ENCODE results near the gene NUP62. TPM values are rescaled to one million over a fixed set of nuclear protein-coding genes. Genes with fewer than 3 reads are reported as not detected.

Gene NUP62
- total RNA-seq, 3 donors from 2014 or later: 30.9 to 41.0 (median 36.4) TPM

- H3K36me3 ChIP-seq: no peaks in the 10 kb centered on the region
- peak in 1 of 3 donors; percentile 12 for TF ChIP-seq CTCF (IDR thresholded peaks at IDR 0.05)
- TF ChIP-seq POLR2AphosphoS5 (IDR thresholded peaks at IDR 0.05): peak; percentile 91 to 96 (median 94)
- peak; percentile 49 for TF ChIP-seq POLR2A (IDR thresholded peaks at IDR 0.05)
- intact Hi-C loops (cut with DNase I; ENCODE audit: low total_unique reads): no loop called here
These were observed 62.1 kb downstream of the NUP62 start, which contains the start of gene PNKP for GRCh38 chr19:49866933-49867782. Gene PNKP (minus strand): TSS chr19:49867576. CDS start chr19:49867204, 372 bp downstream.

GRCh38 chr19:49864890-49865289 is 64.4 kb downstream of the NUP62 start:
- Histone ChIP-seq H3K4me3 (no peak overlapping the region), H3K9me3 (no peaks in the 10 kb centered on the region), H3K27ac (peak overlapping the region in 1 of 2 donors; percentile 8), H3K4me1 (peaks cover 0 to 9% of the 10 kb centered on the region in 2 donors), H3K36me3 (no peaks in the 10 kb centered on the region), H3K27me3 (no peaks in the 10 kb centered on the region)
- DNase-seq (ENCODE audit: low spot score in 2 of 2): no peak
- TF ChIP-seq POLR2AphosphoS5 (IDR thresholded peaks at IDR 0.05): no peak
- intact Hi-C loops (cut with DNase I; ENCODE audit: low total_unique reads): no loop called here

More at GRCh38 chr19:49866933-49867782, 62.1 kb downstream of the NUP62 start, which contains the start of gene PNKP:
- peak within 1 kb of the TSS; percentile 94 for H3K27ac ChIP-seq
- peak; percentile 81 to 90 for DNase-seq (ENCODE audit: low spot score in 2 of 2)
- no peaks in the 10 kb centered on the region for H3K9me3 ChIP-seq
- peak within 1 kb of the TSS; percentile 72 to 87 (median 86) for H3K4me3 ChIP-seq
- H3K4me1 ChIP-seq: peaks cover 0 to 9% of the 10 kb centered on the region in 2 donors
- H3K27me3 ChIP-seq: no peaks in the 10 kb centered on the region

GRCh38 chr19:49863935-49864320 is 65.4 kb downstream of the NUP62 start:
- intact Hi-C loops (cut with DNase I; ENCODE audit: low total_unique reads): no loop called here
- Histone ChIP-seq H3K36me3 (no peaks in the 10 kb centered on the region), H3K4me1 (peaks cover 0 to 9% of the 10 kb centered on the region in 2 donors), H3K4me3 (no peak overlapping the region), H3K9me3 (no peaks in the 10 kb centered on the region), H3K27ac (no peak overlapping the region), H3K27me3 (no peaks in the 10 kb centered on the region)
- TF ChIP-seq POLR2AphosphoS5 (IDR thresholded peaks at IDR 0.05) (no peak), CTCF (IDR thresholded peaks at IDR 0.05) (no peak), POLR2A (IDR thresholded peaks at IDR 0.05) (no peak)
- no peak for DNase-seq (ENCODE audit: low spot score in 2 of 2)

GRCh38 chr19:49863254-49863934 is 65.9 kb downstream of the NUP62 start:
- no peak overlapping the region for H3K27ac ChIP-seq
- no peak for TF ChIP-seq POLR2AphosphoS5 (IDR thresholded peaks at IDR 0.05)
- no peak for TF ChIP-seq CTCF (IDR thresholded peaks at IDR 0.05)
- no peak for TF ChIP-seq POLR2A (IDR thresholded peaks at IDR 0.05)
- no peaks in the 10 kb centered on the region for H3K36me3 ChIP-seq
- H3K9me3 ChIP-seq: no peaks in the 10 kb centered on the region
- intact Hi-C loops (cut with DNase I; ENCODE audit: low total_unique reads): no loop called here
- H3K27me3 ChIP-seq: no peaks in the 10 kb centered on the region
- H3K4me3 ChIP-seq: no peak overlapping the region
- H3K4me1 ChIP-seq: peaks cover 0 to 9% of the 10 kb centered on the region in 2 donors
- DNase-seq (ENCODE audit: low spot score in 2 of 2): no peak

DNA sequence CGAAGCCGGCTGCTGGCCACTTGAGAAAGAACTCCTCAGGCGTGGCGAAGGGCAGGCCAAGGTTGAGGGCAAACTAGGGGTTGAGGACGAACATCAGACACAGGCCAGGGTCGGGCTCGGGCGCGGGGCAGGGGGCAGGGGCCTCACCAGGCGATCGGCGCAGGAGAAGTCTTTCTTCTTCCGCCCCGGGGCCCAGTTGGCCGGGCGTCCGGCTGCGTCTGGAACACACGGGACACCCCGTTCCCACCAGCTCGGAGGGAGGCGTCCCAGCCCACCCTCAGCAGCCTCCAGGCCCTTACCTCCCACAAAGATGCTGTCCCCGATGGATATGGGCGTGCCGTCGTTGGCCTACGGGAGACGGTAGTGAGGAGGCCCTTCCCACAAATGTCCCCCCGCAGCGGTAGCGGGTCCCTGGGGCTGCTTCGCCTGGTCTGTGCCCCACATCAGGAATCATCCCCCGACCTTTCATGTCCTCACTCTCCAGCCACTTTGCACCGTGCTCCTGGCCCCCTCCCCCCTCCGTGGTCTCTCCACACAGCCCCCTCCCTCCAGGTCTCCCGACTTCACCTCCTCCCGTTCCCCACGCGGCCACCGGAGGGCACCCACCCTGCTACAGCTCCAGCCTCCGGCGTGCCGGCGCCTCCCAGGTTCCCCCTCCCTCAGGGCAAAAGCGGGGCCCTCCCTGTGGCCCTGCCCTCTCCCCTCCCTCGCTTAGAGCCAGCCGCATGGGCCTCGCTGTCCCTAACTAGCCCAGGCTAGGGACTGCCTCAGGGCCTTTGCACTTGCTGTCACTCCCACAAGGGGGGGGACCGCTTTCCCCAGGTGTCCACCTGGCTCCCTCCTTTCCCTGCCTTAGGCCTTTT is 66.7 kb downstream of the NUP62 start:
- intact Hi-C loops (cut with DNase I; ENCODE audit: low total_unique reads): no loop called here
- Histone ChIP-seq H3K36me3 (peaks cover 3% of the 10 kb centered on the region), H3K9me3 (no peaks in the 10 kb centered on the region), H3K4me3 (no peak overlapping the region), H3K4me1 (peaks cover 0 to 9% of the 10 kb centered on the region in 2 donors), H3K27me3 (no peaks in the 10 kb centered on the region), H3K27ac (no peak overlapping the region)
- no peak for TF ChIP-seq CTCF (IDR thresholded peaks at IDR 0.05)
- TF ChIP-seq POLR2A (IDR thresholded peaks at IDR 0.05): no peak
- no peak for TF ChIP-seq POLR2AphosphoS5 (IDR thresholded peaks at IDR 0.05)
- DNase-seq (ENCODE audit: low spot score in 2 of 2): no peak

Data from breast epithelium (tissue), 4 donors.